HG03571 (cell line): ENCODE results near the gene HPN.

ENCODE experiments used
- ATAC-seq: cut with Tn5 transposase; IDR thresholded peaks from one replicate; pipeline ENCODE4 v1.9.1; 2021; ENCODE audit not compliant: unreplicated experiment

HPN gene

GRCh38 chr19:35060160-35060855, 18.8 kb downstream of the HPN start:
- no peak for ATAC-seq

GRCh38 chr19:35061583-35062373, 20.3 kb downstream of the HPN start:
- ATAC-seq: no peak

GRCh38 chr19:35062942-35063341, 21.4 kb downstream of the HPN start:
- no peak for ATAC-seq

GRCh38 chr19:35063940-35064818, 22.7 kb downstream of the HPN start:
- no peak for ATAC-seq

GRCh38 chr19:35065574-35065973, 24.1 kb downstream of the HPN start:
- ATAC-seq: no peak

- no peak for ATAC-seq
These were observed 24.6 kb downstream of the HPN start for GRCh38 chr19:35066121-35066520.

- ATAC-seq: no peak
These were observed 25.4 kb downstream of the HPN start for GRCh38 chr19:35066691-35067563.

- no peak for ATAC-seq
These were observed 27.6 kb downstream of the HPN start for GRCh38 chr19:35068941-35069634.

GRCh38 chr19:35069696-35070095, 28.2 kb downstream of the HPN start:
- no peak for ATAC-seq

GRCh38 chr19:35070471-35070870, 28.9 kb downstream of the HPN start:
- ATAC-seq: no peak

GRCh38 chr19:35073516-35073915, 32.0 kb downstream of the HPN start:
- no peak for ATAC-seq

GRCh38 chr19:35073941-35074340, 32.4 kb downstream of the HPN start:
- no peak for ATAC-seq

- ATAC-seq: no peak
These were observed 33.1 kb downstream of the HPN start for GRCh38 chr19:35074426-35075201.

- ATAC-seq: no peak
These were observed 33.9 kb downstream of the HPN start for GRCh38 chr19:35075202-35076025.

GRCh38 chr19:35076026-35076370, 34.5 kb downstream of the HPN start:
- ATAC-seq: no peak

GRCh38 chr19:35076657-35077056, 35.1 kb downstream of the HPN start:
- ATAC-seq: no peak

- ATAC-seq: no peak
These were observed 36.1 kb downstream of the HPN start for GRCh38 chr19:35077411-35078223.

- ATAC-seq: no peak
These were observed 38.3 kb downstream of the HPN start for GRCh38 chr19:35079826-35080225.
